Fibroblast of skin of left quadriceps (primary cell): Measurements from ENCODE around the gene SLCO2B1.

Experiments used
- DNase-seq, 2 experiments: peaks; one replicate each; pipeline ENCODE4 v3.0.0-alpha.2; 2013; ENCODE audit warnings: low read depth in 2 of 2

Gene SLCO2B1

DNA sequence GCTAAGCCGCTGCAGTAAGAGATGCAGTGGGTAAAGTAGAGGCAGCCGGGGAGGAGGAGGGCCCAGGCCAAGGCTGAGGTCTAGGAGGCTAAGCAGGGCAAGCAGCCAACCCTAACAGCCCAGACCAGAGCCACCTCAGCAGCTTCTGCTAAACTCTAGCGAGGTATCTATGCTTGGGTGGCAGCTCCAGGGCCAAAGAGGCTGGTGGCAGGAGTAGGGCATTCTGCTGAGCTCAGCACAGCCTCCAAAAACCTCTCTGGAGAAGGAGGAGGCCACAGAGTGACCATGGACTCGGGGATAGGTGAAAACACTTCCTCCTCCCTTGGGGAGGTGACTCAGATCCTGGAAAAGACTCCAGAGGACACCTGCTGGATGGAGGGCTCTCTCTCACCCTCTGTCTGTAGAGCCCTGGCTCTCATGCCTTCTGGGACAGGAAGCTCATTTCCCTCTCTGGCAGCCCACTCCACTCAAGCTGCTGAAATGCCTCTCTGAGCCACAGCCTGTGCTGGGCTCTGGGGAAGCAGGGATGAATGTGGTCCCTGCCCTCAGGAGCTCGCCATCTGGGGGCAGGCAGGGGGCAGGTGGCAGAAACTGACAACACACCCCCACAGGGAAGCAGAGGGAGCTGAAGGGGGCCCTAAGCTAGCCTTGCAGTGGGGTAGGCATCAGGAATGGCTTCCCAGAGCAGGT is 73.2 kb downstream of the SLCO2B1 start:
- DNase-seq: no peak

GRCh38 chr11:75225794-75226193 is 74.9 kb downstream of the SLCO2B1 start:
- no peak for DNase-seq

DNA sequence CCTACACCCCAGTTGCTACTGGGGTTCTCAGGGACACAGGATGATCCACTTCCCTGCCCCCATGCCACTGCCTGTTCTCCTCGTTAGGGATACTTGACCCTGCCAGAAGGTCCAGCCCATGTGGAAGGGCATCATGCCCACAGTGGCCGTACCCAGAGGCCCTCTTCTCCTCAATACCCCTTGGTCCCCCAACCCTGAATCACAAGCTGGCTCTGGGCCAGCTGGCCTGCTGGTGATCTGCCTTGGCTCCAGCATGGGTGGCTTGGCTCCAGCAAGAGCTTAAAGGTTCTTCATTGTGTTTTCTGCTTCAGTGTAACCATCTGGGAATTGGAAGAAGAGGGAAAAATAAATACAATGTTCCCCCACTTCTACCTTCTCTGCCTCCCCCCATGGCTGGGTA is 78.6 kb downstream of the SLCO2B1 start:
- DNase-seq: no peak

GRCh38 chr11:75230621-75231020 is 79.7 kb downstream of the SLCO2B1 start:
- DNase-seq: no peak

- DNase-seq: peak; percentile 21 to 30
Measured at GRCh38 chr11:75233754-75234172, 82.9 kb downstream of the SLCO2B1 start.

GRCh38 chr11:75236062-75236461 is 85.2 kb downstream of the SLCO2B1 start:
- DNase-seq: no peak

GRCh38 chr11:75237050-75237449 is 86.1 kb downstream of the SLCO2B1 start:
- no peak for DNase-seq

DNA sequence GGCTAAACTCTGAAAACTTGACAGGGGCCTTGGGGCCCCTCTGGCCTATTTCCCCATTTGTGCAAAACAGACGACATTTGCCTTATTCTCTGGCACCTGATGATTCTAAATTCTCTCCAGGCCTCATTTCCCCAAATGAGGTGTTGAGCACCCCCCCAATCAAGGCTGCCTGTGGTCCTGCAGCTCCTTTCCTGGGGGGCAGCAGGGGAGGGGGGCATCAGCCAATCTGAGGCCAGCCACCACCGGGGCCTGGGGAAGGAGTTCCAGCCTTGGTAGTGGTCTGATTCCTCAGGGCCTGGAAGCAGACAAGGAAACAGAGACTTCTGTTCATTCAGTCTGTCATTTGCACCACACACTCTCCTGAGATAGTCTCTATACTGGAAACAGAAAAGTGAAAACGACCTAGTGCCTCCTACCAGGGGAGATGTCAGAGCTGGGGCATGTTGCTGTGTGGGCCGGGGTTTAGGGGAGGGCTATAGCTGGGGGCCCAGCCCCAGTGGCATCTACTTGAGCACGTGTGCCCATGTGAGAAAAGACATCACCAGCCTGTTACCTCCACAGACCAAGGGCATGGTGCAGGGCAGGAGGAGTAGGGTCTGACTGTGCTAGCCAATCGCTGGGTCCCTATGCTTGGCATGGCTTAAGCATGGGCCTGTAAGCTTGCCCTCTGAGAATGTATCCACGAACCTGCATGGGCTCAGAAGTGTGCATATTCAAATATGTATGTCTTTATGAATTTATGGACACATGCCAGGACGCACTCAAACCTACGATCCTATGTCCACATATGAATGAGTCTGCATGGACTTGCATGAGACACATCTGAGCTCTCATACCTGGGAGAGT is 87.9 kb downstream of the SLCO2B1 start:
- no peak for DNase-seq

DNA sequence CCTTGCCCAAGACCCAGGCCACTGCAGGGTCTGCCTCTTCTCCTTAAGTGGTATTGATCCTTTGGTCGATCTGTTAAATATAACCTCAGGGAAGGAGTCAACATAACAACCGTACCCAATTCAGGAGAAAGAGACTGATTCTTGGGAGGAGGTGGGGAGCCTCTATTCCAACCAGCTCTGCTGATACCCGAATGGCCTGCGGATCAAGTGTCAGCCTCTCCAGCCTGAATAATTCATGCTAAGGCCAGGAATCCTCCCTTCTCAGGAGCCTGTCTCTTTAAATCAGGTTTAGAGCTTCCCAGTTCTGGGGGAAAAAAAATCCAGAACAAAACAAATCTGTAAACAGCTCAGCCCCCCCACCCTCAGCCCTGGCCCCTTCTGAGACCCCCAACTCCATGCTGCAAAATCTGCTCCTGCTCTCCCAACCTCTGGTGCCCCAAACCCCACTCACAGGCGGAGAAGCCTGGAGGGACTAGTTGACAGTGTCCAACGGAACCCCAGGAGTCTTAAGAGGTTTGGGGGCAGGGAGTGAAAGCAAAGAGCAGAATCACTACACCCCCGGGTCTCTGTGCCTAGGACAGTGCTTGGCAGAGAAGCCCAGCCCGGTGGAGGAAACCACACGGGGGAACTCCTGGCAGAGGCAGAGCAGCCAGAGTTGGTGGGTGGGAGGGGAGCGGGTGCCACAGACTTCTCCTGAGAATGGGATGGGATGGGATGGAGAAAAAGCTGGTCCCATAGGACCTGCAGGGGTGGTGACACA is 88.8 kb downstream of the SLCO2B1 start:
- no peak for DNase-seq

- DNase-seq: no peak
Measured at GRCh38 chr11:75240311-75241035, 89.6 kb downstream of the SLCO2B1 start, which contains the start of gene TPBGL. Gene TPBGL, plus strand, starts transcription at chr11:75240774. Its CDS starts 276 bp downstream, at chr11:75241050.

DNA sequence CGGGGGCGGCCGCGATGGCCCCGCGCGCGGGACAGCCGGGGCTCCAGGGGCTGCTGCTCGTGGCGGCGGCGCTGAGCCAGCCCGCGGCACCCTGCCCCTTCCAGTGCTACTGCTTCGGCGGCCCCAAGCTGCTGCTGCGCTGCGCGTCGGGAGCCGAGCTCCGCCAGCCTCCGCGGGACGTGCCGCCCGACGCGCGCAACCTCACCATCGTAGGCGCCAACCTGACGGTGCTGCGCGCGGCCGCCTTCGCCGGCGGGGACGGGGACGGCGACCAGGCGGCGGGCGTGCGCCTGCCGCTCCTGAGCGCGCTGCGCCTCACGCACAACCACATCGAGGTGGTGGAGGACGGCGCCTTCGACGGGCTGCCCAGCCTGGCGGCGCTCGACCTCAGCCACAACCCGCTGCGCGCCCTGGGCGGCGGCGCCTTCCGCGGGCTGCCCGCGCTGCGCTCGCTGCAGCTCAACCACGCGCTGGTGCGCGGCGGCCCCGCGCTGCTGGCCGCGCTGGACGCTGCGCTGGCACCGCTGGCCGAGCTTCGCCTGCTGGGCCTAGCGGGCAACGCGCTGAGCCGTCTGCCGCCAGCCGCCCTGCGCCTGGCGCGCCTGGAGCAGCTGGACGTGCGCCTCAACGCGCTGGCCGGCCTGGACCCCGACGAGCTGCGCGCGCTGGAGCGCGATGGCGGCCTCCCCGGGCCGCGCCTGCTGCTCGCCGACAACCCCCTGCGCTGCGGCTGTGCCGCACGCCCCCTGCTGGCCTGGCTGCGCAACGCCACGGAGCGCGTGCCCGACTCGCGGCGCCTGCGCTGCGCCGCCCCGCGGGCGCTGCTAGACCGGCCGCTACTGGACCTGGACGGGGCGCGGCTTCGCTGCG is 90.4 kb downstream of the SLCO2B1 start:
- peak; percentile 58 to 60 for DNase-seq

DNA sequence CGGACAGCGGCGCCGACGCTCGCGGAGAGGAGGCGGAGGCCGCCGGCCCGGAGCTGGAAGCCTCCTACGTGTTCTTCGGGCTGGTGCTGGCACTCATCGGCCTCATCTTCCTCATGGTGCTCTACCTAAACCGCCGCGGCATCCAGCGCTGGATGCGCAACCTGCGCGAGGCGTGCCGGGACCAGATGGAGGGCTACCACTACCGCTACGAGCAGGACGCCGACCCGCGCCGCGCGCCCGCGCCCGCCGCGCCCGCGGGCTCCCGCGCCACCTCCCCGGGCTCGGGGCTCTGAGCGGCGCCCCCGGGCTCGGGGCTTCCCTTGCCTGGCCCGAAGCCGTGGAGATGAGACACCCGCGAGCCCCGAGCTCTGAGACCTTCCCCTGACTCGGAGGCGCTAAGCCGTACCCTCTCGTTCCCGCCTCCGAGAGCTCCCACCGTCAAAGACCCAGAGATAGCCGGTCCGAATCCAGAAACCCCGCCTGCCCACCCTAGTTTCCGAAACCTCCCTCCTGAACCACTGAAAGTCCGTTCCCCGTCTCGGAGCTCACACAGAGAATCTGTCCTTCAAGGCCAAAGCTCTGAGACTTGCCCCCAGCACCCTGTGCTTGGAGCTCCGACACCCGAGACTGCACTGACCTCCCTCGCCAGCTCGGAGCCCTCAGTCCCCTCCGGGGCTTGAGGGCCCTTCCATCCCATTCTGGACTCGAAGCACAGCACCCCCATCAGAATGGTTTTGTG is 91.2 kb downstream of the SLCO2B1 start:
- no peak for DNase-seq

GRCh38 chr11:75242722-75243600 is 92.1 kb downstream of the SLCO2B1 start:
- no peak for DNase-seq

DNA sequence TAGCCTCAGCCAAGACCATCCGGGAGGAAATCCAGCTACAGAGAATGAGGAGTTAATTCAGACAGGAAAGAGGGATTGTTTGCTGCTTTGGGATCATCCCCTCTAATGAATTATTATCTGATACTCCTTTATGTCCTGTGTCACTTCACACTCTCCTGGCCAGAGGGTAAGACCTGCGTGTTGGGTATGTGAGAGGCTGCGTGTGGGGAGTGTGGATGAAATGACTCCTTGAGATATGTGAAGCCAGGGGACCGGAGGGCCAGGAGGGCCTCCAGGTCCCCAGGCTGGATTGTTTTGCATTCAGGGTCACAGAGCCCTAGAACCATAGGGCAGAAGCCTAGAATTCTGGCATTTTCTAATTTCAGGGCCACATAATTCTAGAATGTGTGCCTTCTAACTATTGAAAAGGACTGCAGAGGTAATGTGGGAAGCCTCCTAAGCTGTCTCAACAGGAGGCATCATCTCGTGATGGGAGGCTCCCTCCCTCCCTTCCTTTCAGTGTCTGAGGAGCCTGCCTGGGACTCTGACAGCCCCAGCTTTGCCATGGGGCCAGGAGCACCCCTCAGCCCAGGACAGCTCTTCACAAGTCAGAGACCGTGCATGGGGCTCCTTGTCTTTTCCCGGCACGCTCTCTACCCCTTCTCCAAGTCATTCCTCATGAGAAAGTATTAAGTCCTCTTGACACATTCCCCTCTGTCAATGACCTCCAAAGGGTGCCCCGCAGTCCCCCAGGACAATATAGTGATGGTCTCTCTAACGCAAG is 93.3 kb downstream of the SLCO2B1 start:
- no peak for DNase-seq

GRCh38 chr11:75245356-75246005 is 94.6 kb downstream of the SLCO2B1 start:
- DNase-seq: no peak

- DNase-seq: no peak
Measured at GRCh38 chr11:75246006-75246670, 95.2 kb downstream of the SLCO2B1 start.
